B cell (primary cell): ENCODE results near the gene PYGO1.

ENCODE experiments used
- CTCF ChIP-seq: fragments of 200-600 bp; IDR thresholded peaks from one replicate; pipeline ENCODE4 v1.8.0; 2022; ENCODE audit warnings: antibody characterized with exemption, mild to moderate bottlenecking
- EZH2 ChIP-seq: IDR thresholded peaks from 2 replicates; pipeline ENCODE4 v1.6.1; 2012; ENCODE audit warnings: borderline replicate concordance, low read depth, mild to moderate bottlenecking, moderate library complexity, low read length; ENCODE audit not compliant: insufficient read depth, poor library complexity, severe bottlenecking

DNA sequence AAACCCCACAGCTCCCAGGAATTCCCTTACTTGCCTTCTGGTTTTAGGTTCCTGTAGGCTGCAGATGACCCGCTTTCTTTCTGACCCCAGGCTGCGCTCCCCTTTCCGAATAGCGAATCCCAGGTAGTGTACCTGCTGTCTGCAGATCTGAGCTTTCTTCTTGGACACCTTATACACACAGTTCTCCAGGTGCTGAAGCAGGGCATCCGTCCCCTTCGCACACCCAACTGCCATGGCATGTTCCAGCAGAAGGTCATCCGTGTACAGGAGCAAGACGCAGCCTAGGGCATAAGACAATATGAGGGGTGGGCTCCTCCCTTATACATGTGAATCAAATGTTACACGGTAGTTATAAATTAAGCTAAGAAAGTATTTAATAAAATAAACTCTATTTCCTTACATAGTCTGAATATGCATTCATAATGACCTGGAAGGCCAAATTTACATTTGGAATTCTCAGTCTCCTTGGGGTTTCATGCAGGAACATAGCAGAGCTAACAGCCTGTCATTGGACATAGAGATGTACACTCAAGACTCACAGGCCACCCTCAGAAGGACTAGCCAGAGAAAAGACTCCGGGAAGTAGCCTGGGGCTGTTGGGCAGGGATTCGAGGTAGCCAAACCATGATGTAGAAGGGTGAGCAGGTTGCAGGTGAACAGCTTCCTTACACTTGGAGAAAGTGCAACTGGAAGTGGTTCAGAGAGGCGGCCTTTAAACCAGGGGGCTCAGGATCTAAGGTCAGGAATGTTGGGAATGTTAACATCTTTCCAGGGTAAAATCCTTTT is 72.0 kb downstream of the PYGO1 start:
- TF ChIP-seq CTCF (no peak), EZH2 (no peak)
